HG03442 (cell line): ENCODE results near the gene REG1B.
"Not testable (repeated sequence)": the region's sequence is repeated elsewhere in the genome, so short reads cannot be mapped to it uniquely, and the experiment has no call there.

Experiments
- ATAC-seq: cut with Tn5 transposase; IDR thresholded peaks from one replicate; pipeline ENCODE4 v1.9.1; 2021; ENCODE audit warnings: mild to moderate bottlenecking, moderate library complexity; ENCODE audit not compliant: unreplicated experiment

The REG1B gene

DNA sequence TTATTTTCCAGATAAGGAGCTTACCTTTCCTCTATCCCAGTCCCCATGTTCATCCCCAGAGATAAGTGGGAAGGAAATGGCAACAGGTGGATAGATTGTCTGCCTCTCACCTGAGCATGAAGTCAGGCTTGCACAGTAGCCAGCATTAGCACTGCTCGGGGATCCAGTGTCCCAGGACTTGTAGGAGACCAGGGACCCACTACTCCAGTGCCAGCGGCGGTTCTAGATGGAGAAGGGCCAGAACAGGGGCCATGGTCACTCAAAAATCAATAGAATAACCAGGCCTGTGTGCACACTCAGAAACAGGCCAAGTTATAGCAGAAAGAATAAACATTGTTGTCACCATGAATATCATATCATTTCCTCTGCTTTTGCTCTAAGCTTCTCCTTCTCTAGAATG is 2.4 kb downstream of the REG1B start:
- ATAC-seq, result no peak

DNA sequence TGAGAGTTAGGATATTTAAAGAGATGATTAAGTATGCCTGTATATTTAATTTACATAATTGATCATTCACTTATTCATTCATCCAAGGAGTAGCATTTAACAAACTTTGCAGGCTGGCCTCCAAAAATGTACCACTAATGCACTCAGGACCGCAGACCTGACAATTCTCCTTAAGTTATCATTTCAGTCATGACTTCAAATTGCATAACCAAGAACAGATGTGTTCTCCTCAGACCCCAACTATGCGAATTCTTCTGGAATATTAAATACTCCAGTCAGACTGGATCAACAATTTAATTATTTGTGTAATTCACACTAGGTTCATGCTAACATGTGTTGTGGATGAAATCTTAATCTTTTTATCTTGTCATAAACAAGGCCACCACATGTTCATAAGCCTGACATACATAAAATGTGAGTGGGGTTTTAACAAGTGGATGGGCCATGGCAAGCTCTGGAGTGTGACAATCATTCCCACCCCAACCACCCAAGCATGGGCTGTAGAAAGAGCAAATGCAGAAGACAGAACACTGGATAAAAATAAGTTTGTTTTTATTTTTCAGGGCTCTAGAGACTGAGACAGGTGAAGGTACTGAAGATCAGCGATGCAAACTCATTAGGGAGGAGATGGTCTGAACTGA is 3.2 kb downstream of the REG1B start:
- ATAC-seq, result no peak

DNA sequence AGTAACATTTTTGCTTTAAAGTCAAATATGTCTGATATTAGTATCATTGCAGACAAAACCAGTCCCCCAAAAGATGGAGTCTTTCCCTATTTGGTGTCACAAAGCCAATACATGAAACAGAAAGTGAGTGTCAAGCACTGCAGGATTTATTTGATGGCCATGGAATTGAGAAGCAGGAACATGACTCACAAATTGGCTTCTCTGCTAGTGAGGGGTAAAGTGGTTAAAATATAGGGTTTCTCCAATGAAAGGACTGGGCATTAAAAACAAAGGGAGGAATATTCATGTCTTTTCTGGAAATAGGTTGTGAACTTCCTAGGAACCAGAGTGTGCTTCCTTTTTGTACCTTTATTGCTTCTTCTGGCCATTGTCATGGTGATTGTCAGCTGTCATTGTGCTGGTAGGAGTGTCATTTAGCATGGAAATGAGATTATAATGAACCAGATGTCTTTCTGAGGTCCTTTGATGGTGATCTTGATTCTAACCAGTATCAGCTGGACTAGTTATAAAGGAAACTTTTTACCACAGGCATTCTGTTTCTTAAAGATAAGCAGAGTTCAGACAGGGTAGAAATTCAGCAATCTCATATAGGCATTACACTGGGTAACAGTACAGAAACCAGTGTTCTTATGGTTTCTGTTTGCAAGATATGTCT is 4.1 kb downstream of the REG1B start:
- no peak for ATAC-seq

DNA sequence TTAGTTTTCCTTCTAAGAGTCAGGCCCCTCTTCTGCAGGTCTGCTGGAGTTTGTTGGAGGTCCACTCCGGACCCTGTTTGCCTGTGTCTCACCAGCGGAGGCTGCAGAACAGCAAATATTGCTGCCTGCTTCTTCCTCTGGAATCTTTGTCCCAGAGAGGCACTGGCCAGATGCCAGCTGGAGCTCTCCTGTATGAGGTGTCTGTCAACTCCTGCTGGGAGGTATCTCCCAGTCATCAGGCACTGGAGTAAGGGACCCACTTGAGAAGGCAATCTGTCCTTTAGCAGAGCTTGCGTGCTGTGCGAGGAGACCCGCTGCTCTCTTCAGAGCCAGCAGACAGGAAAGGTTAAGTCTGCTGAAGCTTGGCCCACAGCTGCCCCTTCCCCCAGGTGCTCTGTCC is 4.8 kb downstream of the REG1B start:
- ATAC-seq, result no peak

DNA sequence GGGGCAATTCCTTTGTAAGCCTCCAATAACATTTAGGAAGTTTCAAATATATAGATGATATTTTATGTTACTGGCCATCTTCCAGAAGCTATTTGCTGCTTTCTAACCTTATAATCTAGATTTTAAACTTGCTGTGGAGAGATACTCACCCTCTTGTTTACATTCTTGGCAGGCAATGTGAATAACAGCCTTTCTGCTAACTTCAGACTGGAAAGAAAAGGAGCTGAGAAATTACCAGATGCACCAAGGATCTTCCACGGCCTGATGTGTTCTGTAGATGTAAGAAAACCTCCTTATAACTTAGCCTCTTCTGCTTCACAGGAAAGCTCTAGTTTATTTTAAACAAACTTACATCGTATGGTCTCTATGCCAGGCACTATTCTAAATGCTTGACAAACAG is 16.7 kb downstream of the REG1B start:
- ATAC-seq, result no peak

DNA sequence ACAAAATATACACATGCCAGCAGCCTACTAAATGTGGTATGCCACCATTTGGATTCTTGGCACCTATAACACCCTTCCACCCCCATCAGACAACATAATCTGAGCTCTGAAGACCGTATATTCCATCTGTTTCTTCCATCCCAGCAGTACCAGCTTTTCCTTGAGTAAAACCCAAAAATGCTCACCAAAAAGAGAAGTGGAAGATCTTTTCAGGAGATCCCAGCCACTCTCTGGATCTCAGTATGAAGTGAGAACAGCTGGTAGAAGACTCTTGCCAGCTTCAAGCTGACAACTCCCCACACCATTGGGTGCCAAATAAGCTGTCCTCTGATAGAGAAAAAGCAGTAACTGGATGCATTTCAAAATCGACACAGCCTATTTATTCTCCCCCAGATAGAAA is 22.6 kb downstream of the REG1B start:
- ATAC-seq, result no peak

DNA sequence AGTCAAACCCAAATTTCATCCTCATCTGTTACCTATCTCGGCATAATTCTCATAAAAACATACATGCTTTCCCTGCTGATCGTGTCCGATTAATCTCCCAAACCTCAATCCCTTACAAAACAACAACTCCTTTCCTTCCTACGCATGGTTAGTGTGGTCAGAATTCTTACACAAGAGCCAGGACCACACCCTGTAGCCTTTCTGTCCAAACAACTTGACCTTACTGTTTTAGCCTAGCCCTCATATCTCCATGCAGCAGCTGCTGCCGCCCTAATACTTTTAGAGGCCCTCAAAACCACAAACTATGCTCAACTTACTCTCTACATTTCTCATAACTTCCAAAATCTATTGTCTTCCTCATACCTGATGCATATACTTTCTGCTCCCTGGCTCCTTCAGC is 33.0 kb downstream of the REG1B start:
- not testable (repeated sequence) for ATAC-seq

DNA sequence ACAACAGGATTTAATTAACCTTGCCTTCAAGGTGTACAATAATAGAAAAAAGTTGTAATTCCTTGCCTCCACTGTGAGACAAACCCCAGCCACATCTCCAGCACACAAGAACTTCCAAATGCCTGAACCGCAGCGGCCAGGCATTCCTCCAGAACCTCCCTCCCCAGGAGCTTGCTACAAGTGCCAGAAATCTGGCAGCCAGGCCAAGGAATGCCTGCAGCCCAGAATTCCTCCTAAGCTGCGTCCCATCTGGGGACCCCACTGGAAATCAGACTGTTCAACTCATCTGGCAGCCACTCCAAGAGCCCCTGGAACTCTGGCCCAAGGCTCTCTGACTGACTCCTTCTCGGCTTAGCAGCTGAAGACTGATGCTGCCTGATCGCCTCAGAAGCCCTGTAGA is 34.3 kb downstream of the REG1B start:
- not testable (repeated sequence) for ATAC-seq

DNA sequence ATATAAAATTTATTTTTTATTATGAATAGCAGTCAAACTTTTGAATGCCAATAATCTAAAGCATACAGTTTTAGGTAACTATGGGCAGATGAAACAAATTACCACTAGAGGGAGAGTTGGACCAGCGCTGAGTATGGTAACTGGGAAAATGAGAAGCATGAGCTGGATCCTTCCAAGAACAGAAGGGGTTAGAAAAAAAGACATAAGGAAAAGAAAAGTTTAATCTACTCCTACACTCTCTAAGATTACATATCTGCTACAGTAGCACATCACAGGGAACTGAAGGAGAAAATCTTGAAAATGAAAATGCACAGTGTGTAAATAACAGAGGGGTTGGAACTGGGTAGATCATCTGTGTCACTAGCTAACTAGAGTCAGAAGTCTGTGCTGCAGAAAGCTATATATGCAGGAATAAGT is 46.8 kb downstream of the REG1B start:
- ATAC-seq, result no peak

DNA sequence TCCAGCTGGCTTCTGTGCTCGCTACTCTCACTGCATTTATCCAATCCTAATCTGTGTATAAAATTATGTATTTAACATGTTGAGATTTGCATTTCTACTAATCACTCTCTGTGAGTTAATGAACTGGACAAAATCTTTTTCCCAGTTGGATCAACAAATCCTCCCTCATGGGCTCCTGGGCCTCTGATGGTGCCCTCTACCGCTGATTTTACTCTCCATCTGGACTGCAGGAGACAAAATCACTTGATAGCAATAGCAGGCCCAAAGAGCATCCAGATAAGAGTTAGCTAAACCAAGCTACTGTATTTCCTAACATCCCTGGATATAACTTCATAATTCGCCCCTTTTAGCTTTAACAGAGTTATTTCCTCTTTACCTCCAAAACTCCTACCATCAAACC is 47.8 kb downstream of the REG1B start:
- ATAC-seq, result no peak
